ENCODE data around the gene SMO. TPM values are rescaled to one million over a fixed set of nuclear protein-coding genes. Genes with fewer than 3 reads are reported as not detected.

The SMO gene
- total and polyA plus RNA-seq, 2 donors from 2014 or later: 13.2 to 20.8 TPM

GRCh38 chr7:129255800-129256199, 67.4 kb downstream of the SMO start:
- Histone ChIP-seq H3K4me1 (ENCODE audit: control insufficient read depth in 2 of 3, insufficient read depth in 2 of 3, low read depth in 1 of 3, low read length in 3 of 3) (peaks cover 0 to 4% (median 3%) of the 10 kb centered on the region in 3 donors), H3K27ac (ENCODE audit: low read depth in 2 of 2, low read length in 2 of 2) (no peak overlapping the region), H3K9me3 (ENCODE audit: control insufficient read depth in 2 of 3, insufficient read depth in 1 of 3, low read length in 3 of 3) (no peaks in the 10 kb centered on the region), H3K27me3 (ENCODE audit: control insufficient read depth, insufficient read depth, low read length) (no peaks in the 10 kb centered on the region), H3K4me3 (ENCODE audit: low read length in 3 of 3) (no peak overlapping the region), H3K36me3 (ENCODE audit: control insufficient read depth in 2 of 3, insufficient read depth in 3 of 3, low read length in 3 of 3) (no peaks in the 10 kb centered on the region), H3K9ac (ENCODE audit: low read length in 3 of 3) (no peak overlapping the region)
- FAIRE-seq (no peak), DNase-seq (no peak)
- TF ChIP-seq CTCF (IDR thresholded peaks at IDR 0.05; ENCODE audit: borderline replicate concordance, extremely low read depth, insufficient read depth): no peak
- intact Hi-C loops (cut with DNase I): no loop called here

GRCh38 chr7:129256221-129256620, 67.8 kb downstream of the SMO start:
- Histone ChIP-seq H3K36me3 (ENCODE audit: control insufficient read depth in 2 of 3, insufficient read depth in 3 of 3, low read length in 3 of 3) (no peaks in the 10 kb centered on the region), H3K9me3 (ENCODE audit: control insufficient read depth in 2 of 3, insufficient read depth in 1 of 3, low read length in 3 of 3) (no peaks in the 10 kb centered on the region), H3K27me3 (ENCODE audit: control insufficient read depth, insufficient read depth, low read length) (no peaks in the 10 kb centered on the region), H3K4me1 (ENCODE audit: control insufficient read depth in 2 of 3, insufficient read depth in 2 of 3, low read depth in 1 of 3, low read length in 3 of 3) (peaks cover 0 to 4% (median 3%) of the 10 kb centered on the region in 3 donors), H3K9ac (ENCODE audit: low read length in 3 of 3) (no peak overlapping the region), H3K4me3 (ENCODE audit: low read length in 3 of 3) (no peak overlapping the region), H3K27ac (ENCODE audit: low read depth in 2 of 2, low read length in 2 of 2) (no peak overlapping the region)
- FAIRE-seq: no peak
- no peak for DNase-seq
- intact Hi-C loops (cut with DNase I): no loop called here
- TF ChIP-seq CTCF (IDR thresholded peaks at IDR 0.05; ENCODE audit: borderline replicate concordance, extremely low read depth, insufficient read depth): no peak

- H3K4me3 ChIP-seq (ENCODE audit: low read length in 3 of 3): no peak overlapping the region
- peaks cover 0 to 3% (median 0%) of the 10 kb centered on the region in 3 donors for H3K4me1 ChIP-seq (ENCODE audit: control insufficient read depth in 2 of 3, insufficient read depth in 2 of 3, low read depth in 1 of 3, low read length in 3 of 3)
- H3K9ac ChIP-seq (ENCODE audit: low read length in 3 of 3): no peak overlapping the region
- H3K9me3 ChIP-seq (ENCODE audit: control insufficient read depth in 2 of 3, insufficient read depth in 1 of 3, low read length in 3 of 3): no peaks in the 10 kb centered on the region
- intact Hi-C loops (cut with DNase I): no loop called here
- H3K27ac ChIP-seq (ENCODE audit: low read depth in 2 of 2, low read length in 2 of 2): no peak overlapping the region
- no peak for DNase-seq
- H3K36me3 ChIP-seq (ENCODE audit: control insufficient read depth in 2 of 3, insufficient read depth in 3 of 3, low read length in 3 of 3): no peaks in the 10 kb centered on the region
- TF ChIP-seq CTCF (IDR thresholded peaks at IDR 0.05; ENCODE audit: borderline replicate concordance, extremely low read depth, insufficient read depth): no peak
- H3K27me3 ChIP-seq (ENCODE audit: control insufficient read depth, insufficient read depth, low read length): no peaks in the 10 kb centered on the region
- FAIRE-seq: no peak
Measured at GRCh38 chr7:129257168-129257567, 68.7 kb downstream of the SMO start.

All from kidney (tissue), 14 donors.